MM.1S (cell line): ENCODE results near the gene INTS15.

Experiments used
- DNase-seq: peaks from one replicate; pipeline ENCODE4 v3.0.0-alpha.2; 2015
- H2AFZ ChIP-seq: fragments of 300-600 bp; sonication (generic); 2 replicates; pipeline ENCODE4 v1.6.0; 2016; ENCODE audit warnings: antibody characterized with exemption, low read length
- H3F3A ChIP-seq: fragments of 300-600 bp; sonication (generic); 2 replicates; pipeline ENCODE4 v1.6.1; 2016; ENCODE audit warnings: mild to moderate bottlenecking, antibody characterized with exemption, low read length, moderate library complexity, mixed read lengths; ENCODE audit not compliant: insufficient read depth
- H3K27ac ChIP-seq: fragments of 300-600 bp; sonication (generic); 2 replicates; pipeline ENCODE4 v1.5.1; 2016; ENCODE audit warnings: mild to moderate bottlenecking, low read length
- H3K27me3 ChIP-seq: fragments of 300-600 bp; sonication (generic); replicated peaks from 2 replicates; pipeline ENCODE4 v1.6.0; 2016; ENCODE audit warnings: low read length; ENCODE audit not compliant: insufficient read depth
- H3K36me3 ChIP-seq: fragments of 300-600 bp; sonication (generic); replicated peaks from 2 replicates; pipeline ENCODE4 v1.6.1; 2016; ENCODE audit warnings: mild to moderate bottlenecking, low read length, mixed read lengths; ENCODE audit not compliant: insufficient read depth
- H3K4me1 ChIP-seq: fragments of 300-600 bp; sonication (generic); 2 replicates; pipeline ENCODE4 v1.6.1; 2016; ENCODE audit warnings: low read length, mixed read lengths
- H3K4me2 ChIP-seq: fragments of 300-600 bp; sonication (generic); 2 replicates; pipeline ENCODE4 v1.6.0; 2016; ENCODE audit warnings: low read depth, low read length
- H3K4me3 ChIP-seq: fragments of 300-600 bp; sonication (generic); 2 replicates; pipeline ENCODE4 v1.5.1; 2016; ENCODE audit warnings: low read length, mixed read lengths
- H3K79me2 ChIP-seq: fragments of 300-600 bp; sonication (generic); 2 replicates; pipeline ENCODE4 v1.6.1; 2016; ENCODE audit warnings: mixed run types, low read length, mixed read lengths
- H3K9ac ChIP-seq: fragments of 300-600 bp; sonication (generic); 2 replicates; pipeline ENCODE4 v1.6.1; 2016; ENCODE audit warnings: low read length, mixed read lengths
- H3K9me2 ChIP-seq: fragments of 300-600 bp; sonication (generic); replicated peaks from 2 replicates; pipeline ENCODE4 v1.6.1; 2016; ENCODE audit warnings: mild to moderate bottlenecking, low read length, mixed read lengths; ENCODE audit not compliant: insufficient read depth
- H3K9me3 ChIP-seq: fragments of 300-600 bp; sonication (generic); replicated peaks from 2 replicates; pipeline ENCODE4 v1.6.1; 2016; ENCODE audit warnings: mild to moderate bottlenecking, low read length, mixed read lengths; ENCODE audit not compliant: insufficient read depth
- H4K20me1 ChIP-seq: fragments of 300-600 bp; sonication (generic); 2 replicates; pipeline ENCODE4 v1.6.1; 2016; ENCODE audit warnings: mild to moderate bottlenecking, low read length, moderate library complexity, mixed read lengths; ENCODE audit not compliant: insufficient read depth
- CTCF ChIP-seq: fragments of 300-600 bp; sonication (generic); IDR thresholded peaks from 2 replicates; pipeline ENCODE4 v1.5.1; 2016; ENCODE audit warnings: antibody characterized with exemption, low read length, mixed read lengths
- EZH2 ChIP-seq: fragments of 300-600 bp; sonication (generic); optimal IDR thresholded peaks from 2 replicates; pipeline ENCODE3; 2017; ENCODE audit warnings: low read depth, mild to moderate bottlenecking, antibody characterized with exemption, low read length, mixed read lengths
- EZH2phosphoT487 ChIP-seq: fragments of 300-600 bp; sonication (generic); IDR thresholded peaks from 2 replicates; pipeline ENCODE4 v1.6.1; 2018; ENCODE audit warnings: antibody characterized with exemption, low read length

INTS15 gene

GRCh38 chr7:6565655-6566054 is 24.2 kb upstream of the INTS15 start:
- Histone ChIP-seq H3K4me3 (no peak overlapping the region), H3K79me2 (no peaks in the 10 kb centered on the region), H3K4me2 (no peak overlapping the region), H2AFZ (no peak overlapping the region), H3K27me3 (peaks cover 13% of the 10 kb centered on the region), H3K9me2 (no peaks in the 10 kb centered on the region), H4K20me1 (no peaks in the 10 kb centered on the region), H3K9ac (no peak overlapping the region), H3K4me1 (no peaks in the 10 kb centered on the region), H3K36me3 (no peaks in the 10 kb centered on the region), H3K27ac (no peak overlapping the region), H3K9me3 (no peaks in the 10 kb centered on the region), H3F3A (no peaks in the 10 kb centered on the region)
- TF ChIP-seq CTCF = no peak
- no peak for TF ChIP-seq EZH2phosphoT487
- no peak for TF ChIP-seq EZH2
- DNase-seq = no peak

GRCh38 chr7:6567886-6568285 is 21.9 kb upstream of the INTS15 start:
- no peak for DNase-seq
- H3K36me3 ChIP-seq = no peaks in the 10 kb centered on the region
- H3K27me3 ChIP-seq = peaks cover 13% of the 10 kb centered on the region
- no peak overlapping the region for H3K27ac ChIP-seq
- H3K4me2 ChIP-seq = no peak overlapping the region
- H3K4me1 ChIP-seq = 0 out of 2 replicates have a peak, but pooled peaks cover 3% of the 10 kb centered on the region
- H3F3A ChIP-seq = no peaks in the 10 kb centered on the region
- no peaks in the 10 kb centered on the region for H4K20me1 ChIP-seq
- H3K79me2 ChIP-seq = no peaks in the 10 kb centered on the region
- no peaks in the 10 kb centered on the region for H3K9me3 ChIP-seq
- TF ChIP-seq EZH2phosphoT487 (no peak), CTCF (no peak), EZH2 (no peak)
- no peak overlapping the region for H3K4me3 ChIP-seq
- H3K9me2 ChIP-seq = no peaks in the 10 kb centered on the region
- no peak overlapping the region for H3K9ac ChIP-seq
- no peak overlapping the region for H2AFZ ChIP-seq

GRCh38 chr7:6571160-6571779 is 18.6 kb upstream of the INTS15 start:
- 0 out of 2 replicates have a peak, but pooled peaks cover under 1% of the 10 kb centered on the region for H3F3A ChIP-seq
- H3K4me2 ChIP-seq = no peak overlapping the region
- H3K4me3 ChIP-seq = no peak overlapping the region
- H2AFZ ChIP-seq = no peak overlapping the region
- no peak overlapping the region for H3K27ac ChIP-seq
- DNase-seq = no peak
- no peaks in the 10 kb centered on the region for H3K9me3 ChIP-seq
- peaks cover 13% of the 10 kb centered on the region for H3K27me3 ChIP-seq
- H3K36me3 ChIP-seq = no peaks in the 10 kb centered on the region
- H3K9ac ChIP-seq = no peak overlapping the region
- no peaks in the 10 kb centered on the region for H4K20me1 ChIP-seq
- no peaks in the 10 kb centered on the region for H3K79me2 ChIP-seq
- H3K4me1 ChIP-seq = 0 out of 2 replicates have a peak, but pooled peaks cover 3% of the 10 kb centered on the region
- TF ChIP-seq CTCF (no peak), EZH2phosphoT487 (no peak), EZH2 (no peak)
- H3K9me2 ChIP-seq = no peaks in the 10 kb centered on the region
